ENCODE results near the gene S100A11. TPM values are rescaled to one million over a fixed set of nuclear protein-coding genes. Genes with fewer than 3 reads are reported as not detected.

The S100A11 gene
- total RNA-seq, 1 donor from 2014 or later, result 750 TPM

GRCh38 chr1:152003846-152004442, 32.9 kb downstream of the S100A11 start:
- no peak for DNase-seq (ENCODE audit: low spot score)

GRCh38 chr1:152002960-152003359, 33.8 kb downstream of the S100A11 start:
- DNase-seq (ENCODE audit: low spot score), result no peak

- no peak for DNase-seq (ENCODE audit: low spot score)
Observed at GRCh38 chr1:152001631-152002584, 34.9 kb downstream of the S100A11 start.

GRCh38 chr1:152000964-152001630, 35.7 kb downstream of the S100A11 start:
- DNase-seq (ENCODE audit: low spot score), result no peak

GRCh38 chr1:151998611-151999362, 38.0 kb downstream of the S100A11 start:
- no peak for DNase-seq (ENCODE audit: low spot score)

GRCh38 chr1:151997284-151997570, 39.6 kb downstream of the S100A11 start:
- no peak for DNase-seq (ENCODE audit: low spot score)

- DNase-seq (ENCODE audit: low spot score), result no peak
Observed at GRCh38 chr1:151995774-151996173, 41.0 kb downstream of the S100A11 start.

GRCh38 chr1:151994956-151995355, 41.8 kb downstream of the S100A11 start:
- DNase-seq (ENCODE audit: low spot score), result no peak

- peak; percentile 94 for DNase-seq (ENCODE audit: low spot score)
Observed at GRCh38 chr1:151993734-151994496, 42.9 kb downstream of the S100A11 start, which contains the start of gene S100A10. TSS of gene S100A10 (minus strand) at chr1:151993859. CDS start at chr1:151986230, 7,629 bp downstream.

- no peak for DNase-seq (ENCODE audit: low spot score)
Observed at GRCh38 chr1:151993084-151993733, 43.6 kb downstream of the S100A11 start.

GRCh38 chr1:151992303-151993083, 44.3 kb downstream of the S100A11 start:
- peak; percentile 93 for DNase-seq (ENCODE audit: low spot score)

GRCh38 chr1:151991663-151992302, 45.0 kb downstream of the S100A11 start:
- DNase-seq (ENCODE audit: low spot score), result no peak

- no peak for DNase-seq (ENCODE audit: low spot score)
Observed at GRCh38 chr1:151990856-151991198, 46.0 kb downstream of the S100A11 start.

GRCh38 chr1:151990058-151990855, 46.5 kb downstream of the S100A11 start:
- no peak for DNase-seq (ENCODE audit: low spot score)

GRCh38 chr1:151989211-151989862, 47.5 kb downstream of the S100A11 start:
- no peak for DNase-seq (ENCODE audit: low spot score)

GRCh38 chr1:151988405-151988923, 48.3 kb downstream of the S100A11 start:
- DNase-seq (ENCODE audit: low spot score), result no peak

- DNase-seq (ENCODE audit: low spot score), result no peak
Observed at GRCh38 chr1:151986501-151987190, 50.2 kb downstream of the S100A11 start.
